Endometrial microvascular endothelial cells (primary cell): ENCODE results near the gene PCNX1. TPM values are rescaled to one million over a fixed set of nuclear protein-coding genes. Genes with fewer than 3 reads are reported as not detected.
"Not testable (repeated sequence)": the region's sequence is repeated elsewhere in the genome, so short reads cannot be mapped to it uniquely, and the experiment has no call there.

ENCODE experiments used
- in situ Hi-C: cut with HindIII; loops from 2 replicates; pipeline ENCODE4 v1.10.0; 2017; ENCODE audit warnings: low sequenced_read_pairs, low pct_unique_long_range_greater_than_20kb; ENCODE audit errors: inconsistent ontology term
- total RNA-seq: library from RNA; depleted of rRNA; stranded (reverse); fragments of >200 nt; gene quantifications from one replicate; pipeline ENCODE4 v1.2.3, GENCODE V29; 2015; ENCODE audit errors: inconsistent ontology term

The PCNX1 gene
- total RNA-seq, 1 donor from 2014 or later, result 19.1 TPM

DNA sequence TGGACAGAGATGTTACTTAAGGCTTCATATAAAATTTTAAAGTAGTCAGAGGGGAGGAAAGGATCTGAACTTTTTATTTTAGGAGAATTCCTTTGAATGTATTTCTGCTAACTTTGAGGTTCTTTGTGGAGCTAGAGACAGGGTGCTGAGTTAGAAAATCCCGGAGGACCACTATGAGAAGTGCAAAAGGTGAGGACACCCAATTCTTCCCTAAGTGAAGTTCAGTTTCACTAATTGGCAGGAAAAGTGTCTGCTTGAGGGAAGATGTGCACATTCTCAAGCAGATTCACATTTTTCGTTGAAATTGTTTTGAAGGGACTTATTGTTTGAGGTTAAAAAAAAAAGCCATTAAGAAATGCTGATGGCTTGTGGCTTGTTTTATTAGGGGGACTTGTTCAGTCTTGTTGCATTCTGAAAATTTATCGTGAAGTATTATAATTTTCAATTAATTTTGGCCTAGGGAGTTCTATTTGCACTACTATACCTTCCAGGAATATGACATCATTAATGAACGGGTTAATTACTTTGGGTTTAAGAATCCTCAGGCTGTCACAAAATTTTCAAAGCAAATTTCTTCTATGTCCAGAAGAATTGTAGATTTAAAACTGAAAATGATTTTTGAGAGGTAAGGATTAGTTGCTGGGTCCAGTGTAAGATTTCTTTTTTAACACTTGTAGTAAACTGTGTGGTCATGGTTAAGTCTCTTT lies 1.8 kb downstream of the PCNX1 start:
- in situ Hi-C loops, result no loop called here

DNA sequence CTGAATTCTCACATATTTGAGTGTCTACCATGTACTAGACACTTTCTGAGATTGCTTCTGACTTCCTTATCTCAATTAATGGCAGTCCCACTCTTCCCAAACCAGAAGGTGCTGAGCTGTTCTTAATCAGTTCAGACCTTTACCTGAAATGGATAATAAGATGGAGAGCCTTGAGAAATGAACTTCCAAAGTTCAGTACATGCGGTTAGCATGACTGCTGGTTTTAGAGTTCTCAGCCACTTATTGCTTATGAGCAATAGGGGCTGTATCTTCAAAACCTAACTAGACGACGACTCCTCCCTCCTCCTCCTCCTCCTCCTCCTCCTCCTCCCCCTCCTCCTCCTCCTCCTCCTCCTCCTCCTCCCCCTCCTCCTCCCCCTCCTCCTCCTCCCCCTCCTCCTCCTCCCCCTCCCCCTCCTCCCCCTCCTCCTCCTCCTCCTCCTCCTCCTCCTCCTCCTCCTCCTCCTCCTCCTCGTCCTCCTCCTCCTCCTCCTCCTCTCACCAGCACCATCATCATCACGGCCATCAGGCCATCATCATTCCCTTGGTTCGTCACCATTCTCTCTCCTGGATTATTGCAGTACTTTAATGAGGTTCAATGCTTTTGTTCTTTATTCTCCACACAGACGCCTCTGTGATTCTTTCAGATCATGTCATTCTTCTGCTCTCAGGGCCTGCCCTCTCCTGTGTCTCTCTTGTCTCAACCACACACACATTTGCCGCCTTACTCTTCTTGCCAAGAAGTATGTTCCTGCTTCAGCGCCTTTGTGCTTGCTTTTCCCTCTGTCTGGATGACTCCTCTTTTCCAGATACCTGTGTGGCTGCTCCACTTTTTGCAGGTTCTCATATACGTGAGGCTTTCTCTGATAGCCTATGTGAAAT lies 2.7 kb downstream of the PCNX1 start:
- in situ Hi-C loops, result no loop called here

DNA sequence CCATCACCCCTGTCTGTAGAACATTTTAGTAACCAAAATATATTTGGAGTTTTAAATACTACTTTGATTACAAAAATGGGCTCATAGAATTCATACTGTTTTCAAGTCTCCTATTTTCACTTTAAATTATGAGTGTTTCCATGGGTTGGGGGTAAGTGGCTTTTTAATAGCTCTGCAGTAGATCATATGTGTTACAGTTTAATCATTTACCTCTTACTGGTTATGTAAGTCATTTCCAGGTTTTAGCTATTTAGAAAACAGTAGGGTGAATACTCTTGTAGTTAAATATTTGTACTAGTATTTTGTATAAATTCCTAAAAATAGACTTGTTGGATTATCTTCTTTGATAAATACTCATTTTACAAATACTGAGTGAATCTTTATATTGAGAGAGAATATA lies 8.2 kb downstream of the PCNX1 start:
- in situ Hi-C loops, result no loop called here

DNA sequence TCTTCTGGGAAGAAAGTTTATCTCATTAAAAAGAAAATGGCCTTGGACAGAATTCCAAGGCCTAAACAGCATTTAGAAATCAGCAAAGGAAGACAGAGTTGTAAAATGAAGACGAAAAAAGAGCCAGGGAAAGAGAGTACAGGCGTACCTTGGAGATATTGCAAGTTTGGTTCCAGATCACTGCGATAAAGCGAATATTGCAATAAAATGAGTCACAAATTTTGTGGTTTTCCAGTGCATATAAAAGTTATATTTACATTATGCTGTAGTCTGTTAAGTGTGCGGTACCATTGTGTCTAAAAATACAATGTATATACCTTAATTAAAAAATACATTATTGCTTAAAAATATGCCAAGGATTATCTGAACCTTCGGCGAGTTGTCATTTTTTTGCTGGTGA lies 9.0 kb downstream of the PCNX1 start:
- in situ Hi-C loops, result no loop called here

DNA sequence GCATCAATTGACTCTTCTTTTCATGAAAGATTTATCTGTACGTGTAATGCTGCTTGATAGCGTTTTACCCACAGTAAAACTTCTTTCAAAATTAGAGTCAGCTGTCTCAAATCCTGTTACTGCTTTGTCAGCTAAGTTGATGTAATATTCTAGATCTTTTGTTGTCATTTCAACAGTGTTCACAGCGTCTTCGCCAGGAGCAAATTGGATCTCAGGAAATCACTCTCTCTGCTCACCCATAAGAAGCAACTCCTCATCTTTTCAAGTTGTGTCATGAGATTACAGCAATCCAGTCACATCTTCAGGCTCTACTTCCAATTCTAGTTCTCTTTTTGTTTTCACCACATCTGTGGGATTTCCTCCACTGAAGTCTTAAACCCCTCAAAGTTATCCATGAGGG lies 9.5 kb downstream of the PCNX1 start:
- in situ Hi-C loops, result no loop called here

DNA sequence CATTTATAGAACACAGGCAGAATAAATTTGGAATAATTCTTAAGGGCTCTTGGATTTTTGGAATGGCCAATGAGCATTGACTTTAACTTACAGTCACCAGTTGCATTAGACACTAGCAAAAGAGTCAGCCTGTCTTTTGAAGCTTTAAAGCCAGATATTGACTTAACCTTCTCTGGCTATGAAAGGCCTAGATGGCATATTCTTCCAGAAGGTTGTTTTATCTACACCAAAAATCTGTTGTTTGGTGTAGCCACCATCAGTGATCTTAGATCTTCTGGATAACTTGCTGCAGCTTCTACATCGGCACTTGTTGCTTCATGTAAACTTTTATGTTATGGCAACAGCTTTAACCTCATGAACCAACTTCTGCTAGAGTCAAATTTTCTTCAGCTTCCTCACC lies 10.4 kb downstream of the PCNX1 start:
- in situ Hi-C loops, result no loop called here

DNA sequence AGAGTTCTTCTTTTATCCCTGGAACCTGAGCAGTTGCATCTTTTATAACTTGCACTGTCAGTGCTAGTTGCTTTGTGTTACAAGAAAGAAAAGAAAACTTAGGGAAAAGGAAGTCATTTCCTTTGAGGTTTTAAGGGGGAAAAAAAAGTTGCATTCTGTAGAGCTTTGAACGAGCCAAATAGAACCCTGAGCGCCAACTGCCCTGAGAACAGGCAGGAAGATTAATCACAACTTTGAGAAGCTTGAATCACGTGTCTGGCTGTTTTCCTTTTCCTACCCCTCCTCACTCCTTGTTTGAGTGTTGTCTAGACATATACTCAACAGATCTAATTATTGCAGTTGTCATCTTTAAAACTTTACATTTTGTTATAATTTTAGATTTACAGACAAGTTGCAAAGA lies 12.5 kb downstream of the PCNX1 start:
- in situ Hi-C loops, result no loop called here

DNA sequence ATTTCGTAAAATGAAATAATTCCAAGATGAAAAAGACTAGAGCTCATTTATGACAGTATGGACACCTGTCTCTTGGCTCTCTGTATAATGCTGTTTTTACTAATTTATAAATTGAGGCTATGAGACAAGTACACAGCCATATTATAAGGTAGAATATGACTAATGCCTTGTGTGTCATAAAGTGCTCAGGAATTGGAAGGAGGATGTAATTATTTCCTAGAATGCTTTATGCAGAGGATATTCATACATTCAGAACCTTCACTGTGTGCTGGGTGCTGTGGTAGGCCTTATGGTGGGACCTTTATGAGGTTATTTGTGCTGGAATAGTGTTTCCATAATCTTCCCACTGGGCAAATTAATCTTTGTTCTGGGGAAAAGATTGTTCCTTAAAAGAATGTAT lies 13.3 kb downstream of the PCNX1 start:
- in situ Hi-C loops, result no loop called here

DNA sequence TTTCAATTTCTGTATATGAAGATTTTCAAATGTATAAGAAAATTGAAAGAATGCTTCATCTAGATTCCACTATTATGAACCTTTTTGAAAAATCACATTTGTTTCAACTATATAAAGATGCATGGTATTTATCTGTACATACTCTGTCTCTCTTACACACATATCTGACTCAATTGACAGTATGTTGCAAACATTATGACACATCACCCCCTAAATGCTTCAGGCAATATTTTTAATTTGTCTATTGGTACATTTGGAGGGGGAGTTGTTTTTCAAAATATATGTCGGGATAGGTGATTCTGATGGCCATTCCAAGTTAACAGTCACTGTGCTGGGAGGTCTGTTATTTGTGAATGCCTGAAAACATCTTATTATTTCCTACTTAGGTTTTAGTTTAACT lies 14.4 kb downstream of the PCNX1 start:
- in situ Hi-C loops, result no loop called here

DNA sequence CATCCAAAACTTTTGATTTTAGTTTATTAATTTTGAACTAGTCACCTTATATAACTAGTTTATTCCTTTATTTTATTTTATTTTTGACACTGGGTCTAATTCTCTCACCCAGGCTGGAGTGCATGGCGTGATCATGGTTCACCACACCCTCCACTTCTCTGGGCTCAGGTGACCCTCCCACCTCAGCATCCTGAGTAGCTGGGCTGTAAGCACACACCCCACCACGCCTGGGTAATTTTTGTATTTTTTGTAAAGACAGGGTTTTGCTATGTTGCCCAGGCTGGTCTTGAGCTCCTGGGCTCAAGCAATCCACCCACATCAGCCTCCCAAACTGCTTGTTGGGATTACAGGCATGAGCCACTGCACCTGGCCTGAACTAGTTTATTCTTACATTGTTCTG lies 17.3 kb downstream of the PCNX1 start:
- in situ Hi-C loops, result no loop called here

DNA sequence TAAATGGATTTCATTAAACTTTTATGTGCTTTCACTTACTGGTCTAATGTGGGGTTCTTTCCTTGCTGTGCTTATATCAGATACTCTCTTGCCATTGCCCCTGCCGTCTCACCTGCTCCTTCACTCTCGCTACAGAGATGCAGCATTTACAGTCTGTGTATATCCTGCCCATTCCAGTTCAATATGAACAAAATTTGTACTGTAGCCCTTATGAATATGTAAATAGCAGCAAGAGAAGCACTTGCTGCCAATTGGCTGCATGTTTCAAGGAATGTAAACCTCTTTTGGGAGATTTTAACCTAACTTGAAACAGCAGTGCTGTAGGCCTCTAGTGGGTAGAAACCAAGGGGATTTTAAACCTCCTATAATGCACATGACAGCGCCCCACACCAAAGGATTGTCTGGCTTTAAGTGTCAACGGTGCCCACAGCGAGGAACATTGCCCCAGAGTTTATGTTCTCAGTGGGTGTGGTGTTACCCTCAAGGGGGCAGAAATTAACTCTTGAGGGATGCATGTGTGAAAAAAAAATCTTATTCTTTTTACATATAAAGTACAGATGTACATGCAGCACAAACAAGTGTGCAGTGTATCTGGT lies 19.1 kb downstream of the PCNX1 start:
- in situ Hi-C loops, result no loop called here

DNA sequence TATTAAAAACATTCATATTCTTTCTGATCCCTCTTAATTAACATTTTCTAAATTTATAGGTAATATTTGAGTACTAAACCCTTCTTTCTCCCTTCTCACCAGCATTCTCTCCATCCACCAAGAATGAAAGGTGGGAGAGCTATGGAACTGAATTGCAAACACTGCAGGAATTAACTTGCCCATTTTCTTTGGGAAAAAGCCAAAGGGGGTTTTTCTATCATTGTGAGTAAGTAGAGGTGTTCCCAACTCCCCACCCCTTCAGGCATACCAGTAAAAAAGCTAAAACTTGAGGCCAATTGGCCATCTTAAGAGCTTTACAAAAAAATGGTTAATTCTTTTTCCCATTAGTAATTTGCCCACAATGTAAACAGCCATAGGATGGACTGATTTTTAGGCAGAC lies 23.7 kb downstream of the PCNX1 start:
- in situ Hi-C loops, result no loop called here

DNA sequence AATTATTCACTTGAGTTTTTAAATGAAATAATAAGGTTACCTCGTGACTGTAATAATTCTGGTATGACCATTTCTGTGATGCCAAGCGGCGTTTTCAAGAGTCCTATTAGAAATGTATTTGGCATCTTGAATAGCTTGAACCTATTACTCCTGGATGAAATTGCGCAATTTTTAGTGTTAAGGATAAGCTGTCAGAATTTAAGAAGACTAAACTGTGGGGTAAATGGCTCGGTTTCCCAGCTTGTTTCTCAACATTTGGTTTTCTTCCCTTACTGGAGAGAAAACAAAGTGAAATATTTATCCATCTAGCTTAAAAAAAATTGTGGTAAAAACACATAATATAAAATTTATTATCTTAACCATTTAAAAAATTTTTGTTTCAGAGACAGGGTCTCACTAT lies 26.8 kb downstream of the PCNX1 start:
- in situ Hi-C loops, result no loop called here

DNA sequence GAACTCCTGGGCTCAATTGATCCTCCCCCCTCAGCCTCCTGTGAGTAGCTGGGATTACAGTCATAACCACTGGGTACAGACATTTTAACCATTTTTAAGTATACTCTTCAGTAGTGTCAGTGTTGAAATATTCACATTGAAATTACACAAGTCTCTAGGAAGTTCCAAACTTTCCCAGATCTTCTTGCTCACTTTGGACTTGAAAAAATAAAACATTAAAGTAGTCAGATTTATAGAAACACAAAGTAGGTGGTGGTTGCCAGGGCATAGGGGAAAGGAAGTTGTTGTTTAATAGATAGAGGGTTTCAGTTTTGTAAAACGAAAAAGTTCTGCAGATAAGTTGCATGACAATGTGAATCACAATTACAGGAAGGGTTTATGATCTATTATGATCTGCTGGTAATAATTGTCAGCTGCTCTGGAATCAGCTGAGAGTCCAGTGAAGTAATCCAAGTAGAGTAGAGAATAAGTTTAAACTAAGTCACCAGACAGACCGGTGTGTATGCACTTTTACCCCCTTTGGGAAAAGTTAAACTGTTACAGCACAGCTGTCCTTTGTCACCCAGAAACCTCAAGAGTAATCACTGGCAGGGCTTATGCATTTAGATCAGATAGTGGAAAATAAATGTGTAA lies 27.4 kb downstream of the PCNX1 start:
- in situ Hi-C loops, result no loop called here

DNA sequence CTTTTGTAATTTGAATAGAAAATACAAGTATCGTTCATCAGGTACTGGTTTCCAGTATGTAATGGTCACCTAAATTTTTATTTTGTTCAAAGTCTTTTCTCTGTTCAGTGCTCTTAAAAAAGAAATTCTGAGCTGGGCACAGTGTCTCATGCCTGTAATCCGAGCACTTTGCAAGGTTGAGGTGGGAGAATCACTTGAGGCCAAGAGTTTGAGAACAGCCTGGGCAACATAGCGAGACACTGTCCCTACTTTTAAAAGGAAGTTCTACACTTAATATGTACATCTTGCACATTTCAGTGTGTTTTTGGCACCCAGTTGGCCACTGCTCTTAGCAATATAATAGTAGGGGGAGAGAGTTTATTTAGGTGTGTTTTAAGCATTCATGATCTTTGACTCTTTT lies 27.9 kb downstream of the PCNX1 start:
- in situ Hi-C loops, result no loop called here

DNA sequence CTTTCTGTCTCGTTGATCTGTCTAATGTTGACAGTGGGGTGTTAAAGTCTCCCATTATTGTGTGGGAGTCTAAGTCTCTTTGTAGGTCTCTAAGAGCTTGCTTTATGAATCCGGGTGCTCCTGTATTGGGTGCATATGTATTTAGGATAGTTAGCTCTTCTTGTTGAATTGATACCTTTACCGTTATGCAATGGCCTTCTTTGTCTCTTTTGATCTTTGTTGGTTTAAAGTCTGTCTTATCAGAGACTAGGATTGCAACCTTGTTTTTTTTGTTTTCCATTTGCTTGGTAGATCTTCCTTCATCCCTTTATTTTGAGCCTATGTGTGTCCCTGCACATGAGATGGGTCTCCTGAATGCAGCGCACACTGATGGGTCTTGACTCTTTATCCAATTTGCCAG lies 32.4 kb downstream of the PCNX1 start:
- in situ Hi-C loops, result not testable (repeated sequence)

DNA sequence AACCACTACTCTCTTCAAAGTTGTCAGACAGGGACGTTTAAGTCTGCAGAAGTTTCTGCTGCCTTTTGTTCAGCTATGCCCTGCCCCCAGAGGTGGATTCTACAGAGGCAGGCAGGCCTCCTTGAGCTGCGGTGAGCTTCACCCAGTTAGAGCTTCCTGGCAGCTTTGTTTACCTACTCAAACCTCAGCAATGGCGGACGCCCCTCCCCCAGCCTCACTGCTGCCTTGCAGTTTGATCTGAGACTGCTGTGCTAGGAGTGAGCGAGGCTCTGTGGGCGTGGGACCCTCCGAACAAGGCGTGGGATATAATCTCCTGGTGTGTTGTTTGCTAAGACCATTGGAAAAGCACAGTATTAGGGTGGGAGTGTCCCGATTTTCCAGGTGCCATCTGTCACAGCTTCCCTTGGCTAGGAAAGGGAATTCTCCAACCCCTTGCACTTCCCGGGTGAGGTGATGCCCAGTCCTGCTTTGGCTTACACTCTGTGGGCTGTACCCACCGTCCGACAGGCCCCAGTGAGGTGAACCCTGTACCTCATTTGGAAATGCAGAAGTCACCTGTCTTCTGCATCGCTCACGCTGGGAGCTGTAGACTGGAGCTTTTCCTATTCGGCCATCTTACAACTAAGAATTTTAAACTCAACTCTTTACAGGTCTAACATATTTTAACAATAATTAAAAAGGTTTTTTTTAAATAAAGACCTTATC lies 34.5 kb downstream of the PCNX1 start:
- in situ Hi-C loops, result not testable (repeated sequence)

DNA sequence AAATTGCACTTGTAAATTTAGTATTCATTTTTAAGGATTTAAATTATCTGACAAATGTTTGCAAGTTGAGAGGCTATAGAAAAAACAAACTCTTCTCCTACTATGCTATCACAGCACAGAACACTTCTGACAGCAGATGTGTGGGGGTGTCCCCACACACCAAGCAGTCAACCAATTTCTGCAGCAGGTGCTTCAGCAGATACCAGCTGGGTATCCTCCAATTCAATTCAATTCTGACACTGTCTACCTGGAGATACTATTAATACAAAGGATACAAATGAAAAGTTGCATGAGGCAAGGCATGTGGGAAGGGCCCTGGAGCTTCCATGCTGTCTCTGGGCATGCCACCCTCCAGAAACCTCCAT lies 35.1 kb downstream of the PCNX1 start:
- in situ Hi-C loops, result no loop called here

DNA sequence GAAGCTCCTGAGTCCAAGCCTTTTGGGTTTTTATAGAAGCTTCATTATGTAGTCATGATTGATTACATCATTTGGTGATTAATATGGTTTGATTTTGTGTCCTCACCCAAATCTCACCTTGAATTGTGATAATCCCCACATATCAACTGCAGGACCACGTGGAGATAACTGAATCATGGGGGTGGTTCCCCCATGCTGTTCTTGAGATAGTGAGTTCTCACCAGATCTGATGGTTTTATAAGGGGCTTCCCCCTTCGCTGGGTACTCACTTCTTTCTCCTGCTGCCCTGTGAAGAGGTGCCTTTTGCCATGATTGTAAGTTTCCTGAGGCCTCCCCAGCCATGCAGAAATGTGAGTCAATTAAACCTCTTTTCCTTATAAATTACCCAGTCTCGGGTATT lies 35.5 kb downstream of the PCNX1 start:
- in situ Hi-C loops, result not testable (repeated sequence)
